HEK293 (cell line): Measurements from ENCODE around the gene GANAB.
"Not testable (repeated sequence)": the region's sequence is repeated elsewhere in the genome, so short reads cannot be mapped to it uniquely, and the experiment has no call there.

ENCODE experiments used
- CTCF ChIA-PET: fragments of 350-600 bp; formaldehyde crosslinking; extraction: SDS; loops from one replicate; lab custom pipeline; 2021; ENCODE audit warnings: antibody characterized with exemption; lab: Yijun Ruan, JAX
- POLR2A ChIA-PET: fragments of 300-600 bp; formaldehyde crosslinking; extraction: SDS; loops from one replicate; lab custom pipeline; 2020; ENCODE audit warnings: antibody characterized with exemption, inconsistent platforms; lab: Yijun Ruan, JAX
- H3K27ac ChIP-seq: fragments of 200-500 bp; sonication (Bioruptor generic); 2 replicates; pipeline ENCODE4 v1.5.1; 2014; ENCODE audit warnings: low read depth, low read length, control low read depth, inconsistent platforms; ENCODE audit errors: extremely low read depth
- H3K36me3 ChIP-seq, 2 experiments: fragments of 200-500 bp in 1 of 2; sonication (Bioruptor generic) in 1 of 2; 1 replicate in 1 of 2; 2 replicates in 1 of 2; pipeline ENCODE4 v1.5.1; 2014 to 2017; ENCODE audit warnings: inconsistent platforms in 2 of 2, low read length in 2 of 2; ENCODE audit not compliant: control insufficient read depth in 2 of 2, insufficient read depth in 1 of 2
- H3K4me1 ChIP-seq: fragments of 200-500 bp; sonication (Bioruptor generic); 2 replicates; pipeline ENCODE4 v1.5.1; 2014; ENCODE audit warnings: mild to moderate bottlenecking, low read length, inconsistent platforms; ENCODE audit not compliant: control insufficient read depth, insufficient read depth
- H3K4me3 ChIP-seq: 2 replicates; pipeline ENCODE4 v1.5.1; 2011; ENCODE audit warnings: low read depth, mild to moderate bottlenecking, control low read depth, low read length, moderate library complexity
- H3K9me3 ChIP-seq: fragments of 200-500 bp; sonication (Bioruptor generic); 2 replicates; pipeline ENCODE4 v1.5.1; 2014; ENCODE audit warnings: low read depth, low read length, inconsistent platforms; ENCODE audit not compliant: control insufficient read depth, insufficient read depth
- BCL11A ChIP-seq: fragments of 450-650 bp; formaldehyde crosslinking; IDR thresholded peaks from 2 replicates; pipeline ENCODE4 v1.5.1; 2016; ENCODE audit warnings: low read depth, missing biosample characterization, missing genetic modification characterization
- CTCF ChIP-seq: fragments of 450-650 bp; formaldehyde crosslinking; IDR thresholded peaks from 2 replicates; pipeline ENCODE4 v1.5.1; 2016; ENCODE audit warnings: missing biosample characterization, missing genetic modification characterization
- EGR2 ChIP-seq: fragments of 450-650 bp; formaldehyde crosslinking; IDR thresholded peaks from 2 replicates; pipeline ENCODE4 v1.5.1; 2016; ENCODE audit warnings: low read depth, missing biosample characterization, missing genetic modification characterization
- GLIS1 ChIP-seq: fragments of 450-650 bp; formaldehyde crosslinking; IDR thresholded peaks from 2 replicates; pipeline ENCODE4 v1.5.1; 2016; ENCODE audit warnings: missing biosample characterization, missing genetic modification characterization
- KLF1 ChIP-seq: fragments of 450-650 bp; formaldehyde crosslinking; IDR thresholded peaks from 2 replicates; pipeline ENCODE4 v1.5.1; 2016; ENCODE audit warnings: missing biosample characterization, missing genetic modification characterization
- OSR2 ChIP-seq: fragments of 450-650 bp; formaldehyde crosslinking; IDR thresholded peaks from 2 replicates; pipeline ENCODE4 v1.5.1; 2016; ENCODE audit warnings: missing biosample characterization, missing genetic modification characterization
- PRDM6 ChIP-seq: fragments of 450-650 bp; formaldehyde crosslinking; IDR thresholded peaks from 2 replicates; pipeline ENCODE4 v1.5.1; 2017; ENCODE audit warnings: missing biosample characterization, missing genetic modification characterization
- SCRT1 ChIP-seq: fragments of 450-650 bp; formaldehyde crosslinking; IDR thresholded peaks from 2 replicates; pipeline ENCODE4 v1.5.1; 2016; ENCODE audit warnings: missing biosample characterization, missing genetic modification characterization, borderline replicate concordance
- SETDB1 ChIP-seq: IDR thresholded peaks from one replicate; pipeline ENCODE4 v1.6.1; 2017; ENCODE audit warnings: mild to moderate bottlenecking, low read length, moderate library complexity, mixed read lengths; ENCODE audit not compliant: insufficient read length
- ZBTB20 ChIP-seq: fragments of 450-650 bp; formaldehyde crosslinking; IDR thresholded peaks from 2 replicates; pipeline ENCODE4 v1.5.1; 2016; ENCODE audit warnings: missing biosample characterization, missing genetic modification characterization
- ZBTB7A ChIP-seq: fragments of 450-650 bp; formaldehyde crosslinking; IDR thresholded peaks from 2 replicates; pipeline ENCODE4 v1.5.1; 2016; ENCODE audit warnings: low read depth, missing biosample characterization, missing genetic modification characterization
- ZFP37 ChIP-seq: fragments of 450-650 bp; formaldehyde crosslinking; IDR thresholded peaks from 2 replicates; pipeline ENCODE4 v1.5.1; 2016; ENCODE audit warnings: missing biosample characterization, missing genetic modification characterization
- ZNF133 ChIP-seq: fragments of 450-650 bp; formaldehyde crosslinking; IDR thresholded peaks from 2 replicates; pipeline ENCODE4 v1.5.1; 2016; ENCODE audit warnings: missing biosample characterization, missing genetic modification characterization
- ZNF274 ChIP-seq, 2 experiments: fragments of 200-500 bp in 1 of 2; fragments of 450-650 bp in 1 of 2; sonication (Bioruptor generic) in 1 of 2; formaldehyde crosslinking in 1 of 2; IDR thresholded peaks; 2 replicates each; pipeline versions ENCODE4 v1.5.1 to v1.6.1; 2014 to 2016; ENCODE audit warnings: borderline replicate concordance in 1 of 2, inconsistent platforms in 1 of 2, low read length in 1 of 2, missing biosample characterization in 1 of 2, missing genetic modification characterization in 1 of 2
- ZNF391 ChIP-seq: fragments of 450-650 bp; formaldehyde crosslinking; IDR thresholded peaks from 2 replicates; pipeline ENCODE4 v1.5.1; 2016; ENCODE audit warnings: low read depth, missing biosample characterization, missing genetic modification characterization, borderline replicate concordance
- ZNF514 ChIP-seq: fragments of 450-650 bp; formaldehyde crosslinking; IDR thresholded peaks from 2 replicates; pipeline ENCODE4 v1.5.1; 2016; ENCODE audit warnings: missing biosample characterization, missing genetic modification characterization
- ZNF521 ChIP-seq: fragments of 450-650 bp; formaldehyde crosslinking; IDR thresholded peaks from 2 replicates; pipeline ENCODE4 v1.5.1; 2017; ENCODE audit warnings: missing biosample characterization, mild to moderate bottlenecking, missing genetic modification characterization
- ZNF704 ChIP-seq: fragments of 450-650 bp; formaldehyde crosslinking; IDR thresholded peaks from 2 replicates; pipeline ENCODE4 v1.5.1; 2016; ENCODE audit warnings: missing biosample characterization, missing genetic modification characterization
- ZSCAN30 ChIP-seq: fragments of 450-650 bp; IDR thresholded peaks from 2 replicates; pipeline ENCODE4 v1.5.1; 2018; ENCODE audit warnings: missing biosample characterization, mild to moderate bottlenecking, missing genetic modification characterization, moderate library complexity
- ZXDB ChIP-seq: fragments of 450-650 bp; formaldehyde crosslinking; IDR thresholded peaks from 2 replicates; pipeline ENCODE4 v1.5.1; 2016; ENCODE audit warnings: missing biosample characterization, missing genetic modification characterization
- TF ChIP-seq, protein P1 (sequence below): fragments of 450-650 bp; formaldehyde crosslinking; IDR thresholded peaks from 2 replicates; pipeline ENCODE4 v1.5.1; 2016; ENCODE audit warnings: missing biosample characterization, missing genetic modification characterization

GANAB gene

GRCh38 chr11:62652161-62653006, 6.0 kb upstream of the GANAB start (continued):
- TF ChIP-seq BCL11A (tag by site-specific recombination), result no peak
- no peak for TF ChIP-seq ZXDB (tag by site-specific recombination)
- no peak for TF ChIP-seq EGR2 (tag by site-specific recombination)
- TF ChIP-seq ZFP37 (tag by site-specific recombination), result no peak
- no peak for TF ChIP-seq ZNF521 (tag by site-specific recombination)
- no peak for TF ChIP-seq ZSCAN30 (tag by site-specific recombination)
- TF ChIP-seq SETDB1, result no peak

- POLR2A ChIA-PET, result interaction anchor here (0.6 to 5.9 kb wide), 5 partner anchors 10 to 76 kb away, joined by 3 to 79 read pairs (median 11); partner anchors contain the start of genes C11orf98, CSKMT, LBHD1 and TUT1
- not testable (repeated sequence) for H3K9me3 ChIP-seq
- CTCF ChIA-PET, result interaction anchor here (1.1 kb wide), 1 partner anchor 58 kb away, joined by 3 read pairs; no protein-coding TSS in a partner anchor
Observed at GRCh38 chr11:62650283-62650682, 3.9 kb upstream of the GANAB start.

GRCh38 chr11:62649486-62649885, 3.1 kb upstream of the GANAB start:
- Histone ChIP-seq H3K9me3 (no peaks in the 10 kb centered on the region), H3K4me1 (peaks cover 3% of the 10 kb centered on the region; the same call in 1 of the 2 replicates), H3K4me3 (no peak overlapping the region), H3K27ac (no peak overlapping the region), H3K36me3 (peaks cover 0 to 38% of the 10 kb centered on the region in 2 experiments; a peak in 1 of 3 replicates)
- CTCF ChIA-PET, result interaction anchor here (0.6 to 1.3 kb wide), 2 partner anchors 12 to 137 kb away, joined by 3 read pairs; no protein-coding TSS in a partner anchor
- POLR2A ChIA-PET, result interaction anchor here (1.2 to 5.9 kb wide), 7 partner anchors 15 to 78 kb away, joined by 3 to 79 read pairs (median 7); partner anchors contain the start of genes C11orf98, CSKMT, HNRNPUL2 and LBHD1
- no peak for TF ChIP-seq ZFP37 (tag by site-specific recombination)
- no peak for TF ChIP-seq KLF1 (tag by site-specific recombination)
- TF ChIP-seq ZBTB7A (tag by site-specific recombination), result no peak
- no peak for TF ChIP-seq ZNF133 (tag by site-specific recombination)
- no peak for TF ChIP-seq ZNF514 (tag by site-specific recombination)
- TF ChIP-seq OSR2 (tag by site-specific recombination), result no peak
- no peak for TF ChIP-seq ZNF704 (tag by site-specific recombination)
- TF ChIP-seq SCRT1, result no peak
- TF ChIP-seq GLIS1 (tag by site-specific recombination), result no peak
- no peak for TF ChIP-seq ZNF274 (IDR thresholded peaks at IDR 0.05; ENCODE audit: low read length)
- TF ChIP-seq ZNF274 (tag by site-specific recombination; IDR thresholded peaks at IDR 0.05; ENCODE audit: borderline replicate concordance), result no peak
- no peak for TF ChIP-seq ZNF391
- TF ChIP-seq PRDM6 (tag by site-specific recombination), result no peak
- TF ChIP-seq, protein P1, sequence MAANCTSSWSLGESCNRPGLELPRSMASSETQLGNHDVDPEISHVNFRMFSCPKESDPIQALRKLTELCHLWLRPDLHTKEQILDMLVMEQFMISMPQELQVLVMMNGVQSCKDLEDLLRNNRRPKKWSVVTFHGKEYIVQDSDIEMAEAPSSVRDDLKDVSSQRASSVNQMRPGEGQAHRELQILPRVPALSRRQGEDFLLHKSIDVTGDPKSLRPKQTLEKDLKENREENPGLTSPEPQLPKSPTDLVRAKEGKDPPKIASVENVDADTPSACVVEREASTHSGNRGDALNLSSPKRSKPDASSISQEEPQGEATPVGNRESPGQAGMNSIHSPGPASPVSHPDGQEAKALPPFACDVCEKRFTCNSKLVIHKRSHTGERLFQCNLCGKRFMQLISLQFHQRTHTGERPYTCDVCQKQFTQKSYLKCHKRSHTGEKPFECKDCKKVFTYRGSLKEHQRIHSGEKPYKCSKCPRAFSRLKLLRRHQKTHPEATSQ (tag by site-specific recombination), result no peak
- no peak for TF ChIP-seq ZBTB20 (tag by site-specific recombination)
- TF ChIP-seq, all 188 proteins: peak for 0

More at GRCh38 chr11:62650283-62650682, 3.9 kb upstream of the GANAB start:
- H3K4me1 ChIP-seq, H3K27ac ChIP-seq, H3K4me3 ChIP-seq: not testable (repeated sequence)
- peaks cover 0 to 32% of the 10 kb centered on the region in 2 experiments; a peak in 1 of 3 replicates for H3K36me3 ChIP-seq
- 0 out of 2 replicates have a peak, but pooled peaks have one; percentile 18 for TF ChIP-seq CTCF (tag by site-specific recombination)
